Right lobe of liver (tissue), 6 donors: ENCODE data around the gene BRSK1. TPM values are rescaled to one million over a fixed set of nuclear protein-coding genes. Genes with fewer than 3 reads are reported as not detected.

Experiments used
- ATAC-seq, 4 donors: fragments of 200-7000 bp; cut with Tn5 transposase; one replicate each; pipeline ENCODE4 v1.9.1; 2020; ENCODE audit warnings: mild to moderate bottlenecking in 4 of 4, moderate library complexity in 4 of 4
- DNase-seq, 3 donors: peaks; one replicate each; pipeline ENCODE4 v3.0.0-alpha.2; 2020
- H3K27ac ChIP-seq, 3 donors: fragments of 200-600 bp; one replicate each; pipeline ENCODE4 v1.8.0; 2022
- H3K27me3 ChIP-seq, 2 donors: fragments of 200-600 bp; one replicate each; pipeline ENCODE4 v1.8.0; 2022
- H3K36me3 ChIP-seq, 4 donors: fragments of 200-600 bp; sonication (generic) in 1 of 4; one replicate each; pipeline versions ENCODE4 v1.5.1 to v1.8.0; 2017 to 2022; ENCODE audit warnings: control low read depth in 1 of 4
- H3K4me1 ChIP-seq, 4 donors: fragments of 200-600 bp; sonication (generic) in 1 of 4; one replicate each; pipeline versions ENCODE4 v1.5.1 to v1.8.0; 2017 to 2022; ENCODE audit warnings: control low read depth in 1 of 4
- H3K4me3 ChIP-seq, 3 donors: fragments of 200-600 bp; one replicate each; pipeline ENCODE4 v1.8.0; 2022
- H3K9me3 ChIP-seq, 4 donors: fragments of 200-600 bp; sonication (generic) in 1 of 4; one replicate each; pipeline versions ENCODE4 v1.5.1 to v1.8.0; 2017 to 2022; ENCODE audit warnings: control low read depth in 1 of 4
- CTCF ChIP-seq, 4 donors: fragments of 200-600 bp in 3 of 4; fragments of 450-650 bp in 1 of 4; IDR thresholded peaks; one replicate each; pipeline versions ENCODE4 v1.5.1 to v1.8.0; 2016 to 2022; ENCODE audit warnings: antibody characterized with exemption in 4 of 4, mild to moderate bottlenecking in 2 of 4
- POLR2A ChIP-seq: fragments of 450-650 bp; IDR thresholded peaks from one replicate; pipeline ENCODE4 v1.6.1; 2017; ENCODE audit warnings: antibody characterized with exemption, mild to moderate bottlenecking
- WGBS: methylation state at CpG from one replicate; pipeline ENCODE4 v1.1.6; 2018; ENCODE audit warnings: low coverage, low lambda C conversion rate; ENCODE audit not compliant: insufficient coverage; ENCODE audit errors: missing lambda C conversion rate; 5-methylcytosine and 5-hydroxymethylcytosine counted together
- intact Hi-C, 2 donors: fragments of 100-400 bp; cut with DNase I; formaldehyde crosslinking; loops; one replicate each; pipeline versions ENCODE4 v1.11.2 to v1.14.1; 2022
- total RNA-seq, 6 experiments: library from RNA; depleted of rRNA in 2 of 6; stranded (reverse); fragments of >200 nt in 2 of 6; fragmentation: NEBNext Ultra II Directional in 3 of 6; extraction: Animal tissue kit (Norgen Biotek cat#: 25700) in 3 of 6; gene quantifications; one replicate each; pipeline versions ENCODE4 v1.1.0 to v1.2.4, GENCODE V29; 2016 to 2023
- donor health status: DM: no; HTN: yes; CAD: no.
- donor health status: DM: no; HTN: no; CAD: no.
- donor health status: DM: no; HTN: no; CAD: no.
- donor health status: DM: no; HTN: yes; CAD: no.
- donor health status: DM: no; HTN: yes; CAD: no.

Gene BRSK1
- total RNA-seq, 6 experiments from 2014 or later, result 0.20 to 0.29 (median 0.24) TPM; not detected in 3

- Histone ChIP-seq H3K27ac (peak overlapping the region in 1 of 3 donors; percentile 43), H3K27me3 (no peaks in the 10 kb centered on the region), H3K36me3 (peaks cover 0 to 6% (median 0%) of the 10 kb centered on the region in 4 donors), H3K4me3 (peak overlapping the region; percentile 63 to 77 (median 68)), H3K4me1 (peaks cover 0 to 12% (median 0%) of the 10 kb centered on the region in 4 donors), H3K9me3 (no peaks in the 10 kb centered on the region)
- TF ChIP-seq CTCF (IDR thresholded peaks at IDR 0.05), result no peak
- no peak for TF ChIP-seq POLR2A
- DNase-seq (no peak), ATAC-seq (no peak)
- WGBS, result 8% methylated on average over 11 of the region's 23 CpGs
- intact Hi-C loops, result no loop called here
Measured at GRCh38 chr19:55279340-55279739, 4.5 kb upstream of the BRSK1 start.

GRCh38 chr19:55279770-55280643 lies 3.8 kb upstream of the BRSK1 start, which contains the start of gene HSPBP1:
Gene HSPBP1 (minus strand): TSS chr19:55280110. CDS start chr19:55279608, 502 bp downstream.
- peaks cover 0 to 6% (median 0%) of the 10 kb centered on the region in 4 donors for H3K36me3 ChIP-seq
- no peaks in the 10 kb centered on the region for H3K9me3 ChIP-seq
- DNase-seq (peak; percentile 92 to 97 (median 97)), ATAC-seq (peak; percentile 95 to 98 (median 96))
- peak within 1 kb of the TSS; percentile 19 to 60 (median 43) for H3K27ac ChIP-seq
- no peaks in the 10 kb centered on the region for H3K27me3 ChIP-seq
- WGBS, result 11% methylated on average over 33 of the region's 52 CpGs
- H3K4me3 ChIP-seq, result peak within 1 kb of the TSS; percentile 63 to 77 (median 68)
- H3K4me1 ChIP-seq, result peaks cover 0 to 12% (median 0%) of the 10 kb centered on the region in 4 donors
- TF ChIP-seq CTCF (IDR thresholded peaks at IDR 0.05), result no peak
- peak; percentile 23 for TF ChIP-seq POLR2A
- intact Hi-C loops, result no loop called here

- Histone ChIP-seq H3K4me3 (no peak overlapping the region), H3K27me3 (no peaks in the 10 kb centered on the region), H3K4me1 (peaks cover 0 to 6% (median 0%) of the 10 kb centered on the region in 4 donors), H3K9me3 (no peaks in the 10 kb centered on the region), H3K36me3 (no peaks in the 10 kb centered on the region), H3K27ac (no peak overlapping the region)
- 61% methylated on average over 3 of the region's 16 CpGs for WGBS
- intact Hi-C loops, result no loop called here
- no peak for TF ChIP-seq CTCF (IDR thresholded peaks at IDR 0.05)
- TF ChIP-seq POLR2A, result no peak
- ATAC-seq (no peak), DNase-seq (no peak)
Measured at GRCh38 chr19:55284405-55285058, 735 bp downstream of the BRSK1 start.

GRCh38 chr19:55285229-55285890 lies 1.6 kb downstream of the BRSK1 start:
- TF ChIP-seq POLR2A (no peak), CTCF (IDR thresholded peaks at IDR 0.05) (no peak)
- H3K27me3 ChIP-seq, result no peaks in the 10 kb centered on the region
- no peaks in the 10 kb centered on the region for H3K9me3 ChIP-seq
- H3K27ac ChIP-seq, result no peak overlapping the region
- DNase-seq (no peak), ATAC-seq (no peak)
- no peaks in the 10 kb centered on the region for H3K36me3 ChIP-seq
- H3K4me3 ChIP-seq, result no peak overlapping the region
- intact Hi-C loops, result no loop called here
- peaks cover 0 to 5% (median 0%) of the 10 kb centered on the region in 4 donors for H3K4me1 ChIP-seq
- 43% methylated on average over 8 of the region's 18 CpGs for WGBS
